Keratinocyte (primary cell): ENCODE results near the gene DVL1. TPM values are rescaled to one million over a fixed set of nuclear protein-coding genes. Genes with fewer than 3 reads are reported as not detected.

Source experiments
- DNase-seq: peaks from one replicate; pipeline ENCODE4 v3.0.0-alpha.2; 2011; ENCODE audit warnings: low read depth, missing footprints, low spot score
- FAIRE-seq: peaks from 2 replicates; lab custom pipeline; 2011; peaks lifted over from hg19 to GRCh38; lab: Jason Lieb, UNC
- H2AFZ ChIP-seq: 2 replicates; pipeline ENCODE4 v1.6.0; 2012; ENCODE audit warnings: low read length, control low read depth, inconsistent platforms; ENCODE audit not compliant: control insufficient read depth
- H3K27ac ChIP-seq: 2 replicates; pipeline ENCODE4 v1.5.1; 2011; ENCODE audit warnings: low read length; ENCODE audit not compliant: control insufficient read depth, insufficient read depth
- H3K27me3 ChIP-seq: 3 replicates; pipeline ENCODE4 v1.6.0; 2011; ENCODE audit warnings: low read length; ENCODE audit not compliant: control insufficient read depth, insufficient read depth; ENCODE audit errors: extremely low read depth
- H3K36me3 ChIP-seq, 2 experiments: 2 replicates in 1 of 2; 3 replicates in 1 of 2; pipeline ENCODE4 v1.5.1; 2011; ENCODE audit warnings: low read length in 2 of 2, mild to moderate bottlenecking in 1 of 2; ENCODE audit not compliant: control insufficient read depth in 2 of 2, insufficient read depth in 2 of 2; ENCODE audit errors: extremely low read depth in 1 of 2
- H3K4me1 ChIP-seq: 3 replicates; pipeline ENCODE4 v1.5.1; 2011; ENCODE audit warnings: low read length; ENCODE audit not compliant: control insufficient read depth, insufficient read depth; ENCODE audit errors: extremely low read depth
- H3K4me2 ChIP-seq: 3 replicates; pipeline ENCODE4 v1.6.0; 2011; ENCODE audit warnings: low read depth, low read length; ENCODE audit not compliant: control insufficient read depth, insufficient read depth; ENCODE audit errors: extremely low read depth
- H3K4me3 ChIP-seq, 3 experiments: fragments of 200-600 bp in 1 of 3; sonication (generic) in 1 of 3; 2 replicates in 2 of 3; 3 replicates in 1 of 3; pipeline ENCODE4 v1.5.1; 2011 to 2016; ENCODE audit warnings: low read length in 3 of 3, mild to moderate bottlenecking in 3 of 3, control low read depth in 2 of 3, inconsistent platforms in 1 of 3, low read depth in 1 of 3, mixed read lengths in 1 of 3, mixed run types in 1 of 3, moderate library complexity in 1 of 3; ENCODE audit not compliant: control insufficient read depth in 2 of 3, insufficient read depth in 2 of 3; ENCODE audit errors: extremely low read depth in 1 of 3
- H3K79me2 ChIP-seq: 2 replicates; pipeline ENCODE4 v1.6.0; 2012; ENCODE audit warnings: low read length; ENCODE audit not compliant: control insufficient read depth, insufficient read depth
- H3K9ac ChIP-seq: 3 replicates; pipeline ENCODE4 v1.6.0; 2011; ENCODE audit warnings: low read length; ENCODE audit not compliant: control insufficient read depth, insufficient read depth; ENCODE audit errors: extremely low read depth
- H3K9me1 ChIP-seq: 3 replicates; pipeline ENCODE4 v1.6.0; 2011; ENCODE audit warnings: low read length; ENCODE audit not compliant: control insufficient read depth, insufficient read depth; ENCODE audit errors: extremely low read depth
- H3K9me3 ChIP-seq: 2 replicates; pipeline ENCODE4 v1.5.1; 2012; ENCODE audit warnings: low read depth, low read length; ENCODE audit not compliant: control insufficient read depth
- H4K20me1 ChIP-seq: 3 replicates; pipeline ENCODE4 v1.6.0; 2011; ENCODE audit warnings: low read length; ENCODE audit not compliant: control insufficient read depth, insufficient read depth; ENCODE audit errors: extremely low read depth
- CTCF ChIP-seq, 3 experiments: IDR thresholded peaks in 1 of 3; conservative IDR thresholded peaks in 1 of 3; optimal IDR thresholded peaks in 1 of 3; 2 replicates in 2 of 3; 3 replicates in 1 of 3; pipeline versions ENCODE3 to v1.5.1; 2011; ENCODE audit warnings: low read length in 3 of 3, mild to moderate bottlenecking in 3 of 3, moderate library complexity in 2 of 3, control low read depth in 1 of 3, inconsistent platforms in 1 of 3; ENCODE audit not compliant: insufficient read depth in 2 of 3; ENCODE audit errors: extremely low read depth in 1 of 3
- EZH2 ChIP-seq: IDR thresholded peaks from one replicate; pipeline ENCODE4 v1.6.1; 2012; ENCODE audit warnings: inconsistent platforms, mild to moderate bottlenecking, low read length, moderate library complexity
- dilution Hi-C: fragments of 300-500 bp; cut with MboI; formaldehyde crosslinking; loops from one replicate; pipeline ENCODE4 v1.7.0; 2020; ENCODE audit warnings: low sequenced_read_pairs; ENCODE audit not compliant: extremely low pct_ligation_motif_present
- polyA plus RNA-seq, 5 experiments: library from polyadenylated mRNA; depleted of rRNA in 3 of 5; stranded (reverse) in 3 of 5; stranded (forward) in 1 of 5; unstranded in 1 of 5; fragments of >200 nt; gene quantifications; 1 replicate in 1 of 5; 2 replicates in 3 of 5; 3 replicates in 1 of 5; pipeline versions ENCODE4 v1.2.1 to v1.2.3, GENCODE V29; 2011 to 2012; ENCODE audit warnings: missing spikeins in 2 of 5, low read depth in 1 of 5, low replicate concordance in 1 of 5

The DVL1 gene
- polyA plus RNA-seq, 1 donor (not counting 4 experiments of a cell fraction or from before 2014, with no cell fraction given): 31.6 TPM

GRCh38 chr1:1366699-1367066 lies 17.5 kb upstream of the DVL1 start:
- Histone ChIP-seq H3K9me1 (no peaks in the 10 kb centered on the region), H3K4me1 (peaks cover 6% of the 10 kb centered on the region), H3K9ac (no peak overlapping the region), H3K36me3 (peaks cover 0 to 3% of the 10 kb centered on the region in 2 experiments), H3K27me3 (no peaks in the 10 kb centered on the region), H4K20me1 (no peaks in the 10 kb centered on the region), H3K4me3 (no peak overlapping the region), H3K79me2 (peaks cover 4% of the 10 kb centered on the region), H3K4me2 (no peak overlapping the region), H3K9me3 (peaks cover 7% of the 10 kb centered on the region), H2AFZ (no peak overlapping the region), H3K27ac (no peak overlapping the region)
- TF ChIP-seq EZH2 (no peak), CTCF (optimal IDR thresholded peaks at IDR 0.05 in 1 of 3, IDR thresholded peaks at IDR 0.05 in 1 of 3, conservative IDR thresholded peaks at IDR 0.05 in 1 of 3; ENCODE audit: extremely low read depth in 1 of 3, insufficient read depth in 2 of 3, low read length in 3 of 3) (no peak)
- dilution Hi-C loops: no loop called here
- no peak for FAIRE-seq
- no peak for DNase-seq

- H3K27ac ChIP-seq: no peak overlapping the region
- no peaks in the 10 kb centered on the region for H3K79me2 ChIP-seq
- no peaks in the 10 kb centered on the region for H4K20me1 ChIP-seq
- H3K9me1 ChIP-seq: no peaks in the 10 kb centered on the region
- no peak for FAIRE-seq
- dilution Hi-C loops: no loop called here
- H3K4me2 ChIP-seq: no peak overlapping the region
- TF ChIP-seq CTCF (optimal IDR thresholded peaks at IDR 0.05 in 1 of 3, IDR thresholded peaks at IDR 0.05 in 1 of 3, conservative IDR thresholded peaks at IDR 0.05 in 1 of 3; ENCODE audit: extremely low read depth in 1 of 3, insufficient read depth in 2 of 3, low read length in 3 of 3) (no peak), EZH2 (no peak)
- H2AFZ ChIP-seq: no peak overlapping the region
- H3K9ac ChIP-seq: no peak overlapping the region
- peaks cover 7% of the 10 kb centered on the region for H3K9me3 ChIP-seq
- H3K36me3 ChIP-seq: no peaks in the 10 kb centered on the region
- peaks cover 7% of the 10 kb centered on the region for H3K4me1 ChIP-seq
- H3K4me3 ChIP-seq: no peak overlapping the region
- DNase-seq: no peak
- H3K27me3 ChIP-seq: no peaks in the 10 kb centered on the region
Measured at GRCh38 chr1:1365875-1366698, 16.9 kb upstream of the DVL1 start.
